ENCODE data around the gene TMEM43. TPM values are rescaled to one million over a fixed set of nuclear protein-coding genes. Genes with fewer than 3 reads are reported as not detected.

Gene TMEM43
- total RNA-seq, 2 donors from 2014 or later, result 107 to 115 TPM

GRCh38 chr3:14145670-14146380, 21.0 kb downstream of the TMEM43 start:
- intact Hi-C loops (cut with DNase I), result loop anchor here in 1 of 2 donors (2.0 kb wide), 1 partner anchor 21 kb away; the partner anchor contains the start of genes CHCHD4 and TMEM43
- peak; percentile 83 for DNase-seq (ENCODE audit: low spot score)

GRCh38 chr3:14146381-14147065, 21.7 kb downstream of the TMEM43 start:
- intact Hi-C loops (cut with DNase I), result loop anchor here in 1 of 2 donors (2.0 kb wide), 1 partner anchor 22 kb away; the partner anchor contains the start of genes CHCHD4 and TMEM43
- DNase-seq (ENCODE audit: low spot score), result peak; percentile 62

- peak; percentile 32 for DNase-seq (ENCODE audit: low spot score)
- intact Hi-C loops (cut with DNase I), result loop anchor here in 1 of 2 donors (2.0 kb wide), 1 partner anchor 22 kb away; the partner anchor contains the start of genes CHCHD4 and TMEM43
Measured at GRCh38 chr3:14147066-14147435, 22.2 kb downstream of the TMEM43 start.

GRCh38 chr3:14147617-14148016, 22.8 kb downstream of the TMEM43 start:
- peak; percentile 73 for DNase-seq (ENCODE audit: low spot score)
- intact Hi-C loops (cut with DNase I), result loop anchor here in 1 of 2 donors (2.0 kb wide), 1 partner anchor 23 kb away; the partner anchor contains the start of genes CHCHD4 and TMEM43

- intact Hi-C loops (cut with DNase I), result no loop called here
- DNase-seq (ENCODE audit: low spot score), result peak; percentile 75
Measured at GRCh38 chr3:14148041-14148985, 23.5 kb downstream of the TMEM43 start.

- peak; percentile 62 for DNase-seq (ENCODE audit: low spot score)
Measured at GRCh38 chr3:14150078-14150477, 25.2 kb downstream of the TMEM43 start.

GRCh38 chr3:14150491-14151230, 25.8 kb downstream of the TMEM43 start:
- intact Hi-C loops (cut with DNase I), result no loop called here
- DNase-seq (ENCODE audit: low spot score), result peak; percentile 68

More at GRCh38 chr3:14150078-14150477, 25.2 kb downstream of the TMEM43 start:
- intact Hi-C loops (cut with DNase I), result no loop called here

GRCh38 chr3:14151471-14152083, 26.7 kb downstream of the TMEM43 start:
- intact Hi-C loops (cut with DNase I), result no loop called here
- peak; percentile 50 for DNase-seq (ENCODE audit: low spot score)

- intact Hi-C loops (cut with DNase I), result no loop called here
- DNase-seq (ENCODE audit: low spot score), result no peak
Measured at GRCh38 chr3:14152233-14152962, 27.5 kb downstream of the TMEM43 start.

- no peak for DNase-seq (ENCODE audit: low spot score)
- intact Hi-C loops (cut with DNase I), result no loop called here
Measured at GRCh38 chr3:14152963-14153355, 28.1 kb downstream of the TMEM43 start.

GRCh38 chr3:14153663-14154062, 28.8 kb downstream of the TMEM43 start:
- intact Hi-C loops (cut with DNase I), result no loop called here
- DNase-seq (ENCODE audit: low spot score), result no peak

GRCh38 chr3:14154276-14154675, 29.4 kb downstream of the TMEM43 start:
- DNase-seq (ENCODE audit: low spot score), result no peak
- intact Hi-C loops (cut with DNase I), result no loop called here

GRCh38 chr3:14154895-14155440, 30.1 kb downstream of the TMEM43 start:
- intact Hi-C loops (cut with DNase I), result no loop called here
- DNase-seq (ENCODE audit: low spot score), result no peak

- DNase-seq (ENCODE audit: low spot score), result no peak
- intact Hi-C loops (cut with DNase I), result no loop called here
Measured at GRCh38 chr3:14156201-14156600, 31.3 kb downstream of the TMEM43 start.

GRCh38 chr3:14156843-14157561, 32.1 kb downstream of the TMEM43 start:
- no peak for DNase-seq (ENCODE audit: low spot score)
- intact Hi-C loops (cut with DNase I), result no loop called here

GRCh38 chr3:14157951-14158350, 33.1 kb downstream of the TMEM43 start:
- no peak for DNase-seq (ENCODE audit: low spot score)
- intact Hi-C loops (cut with DNase I), result no loop called here

GRCh38 chr3:14158370-14158769, 33.5 kb downstream of the TMEM43 start:
- no peak for DNase-seq (ENCODE audit: low spot score)
- intact Hi-C loops (cut with DNase I), result no loop called here

Measured in posterior vena cava (tissue), 2 donors.